WTC11 (cell line): ENCODE results near the gene TRIM46. TPM values are rescaled to one million over a fixed set of nuclear protein-coding genes. Genes with fewer than 3 reads are reported as not detected.

Experiments
- AFF4 ChIP-seq: sonication (generic); formaldehyde crosslinking; IDR thresholded peaks from 2 replicates; pipeline ENCODE4 v1.8.1; 2023; ENCODE audit warnings: mild to moderate bottlenecking, missing genetic modification reagents, borderline replicate concordance
- ATF6 ChIP-seq: sonication (generic); formaldehyde crosslinking; IDR thresholded peaks from 2 replicates; pipeline ENCODE4 v1.8.1; 2023; ENCODE audit warnings: mild to moderate bottlenecking, missing genetic modification reagents
- CDX4 ChIP-seq: fragments of 250-450 bp; sonication (Bioruptor Pico); IDR thresholded peaks from 2 replicates; pipeline ENCODE4 v1.9.0; 2021; ENCODE audit warnings: moderate library complexity, mild to moderate bottlenecking, inconsistent platforms, borderline replicate concordance
- E2F1 ChIP-seq: sonication (generic); formaldehyde crosslinking; IDR thresholded peaks from 2 replicates; pipeline ENCODE4 v1.8.0; 2022; ENCODE audit warnings: mild to moderate bottlenecking, missing genetic modification reagents
- ERG ChIP-seq: fragments of 250-450 bp; sonication (Bioruptor Pico); IDR thresholded peaks from 2 replicates; pipeline ENCODE4 v1.8.0; 2021; ENCODE audit warnings: mild to moderate bottlenecking
- FOXP1 ChIP-seq: sonication (generic); formaldehyde crosslinking; IDR thresholded peaks from 2 replicates; pipeline ENCODE4 v1.8.0; 2022; ENCODE audit warnings: missing genetic modification reagents, mild to moderate bottlenecking, moderate library complexity, borderline replicate concordance
- FOXP4 ChIP-seq: sonication (generic); formaldehyde crosslinking; IDR thresholded peaks from 2 replicates; pipeline ENCODE4 v1.8.0; 2022; ENCODE audit warnings: mild to moderate bottlenecking, missing genetic modification reagents
- GABPB1 ChIP-seq: sonication (generic); formaldehyde crosslinking; IDR thresholded peaks from 2 replicates; pipeline ENCODE4 v1.8.1; 2023; ENCODE audit warnings: mild to moderate bottlenecking, missing genetic modification reagents
- HMGXB4 ChIP-seq: sonication (generic); formaldehyde crosslinking; IDR thresholded peaks from 2 replicates; pipeline ENCODE4 v1.8.1; 2023; ENCODE audit warnings: mild to moderate bottlenecking, moderate library complexity, missing genetic modification reagents
- IRF1 ChIP-seq: sonication (generic); formaldehyde crosslinking; IDR thresholded peaks from 2 replicates; pipeline ENCODE4 v1.8.0; 2023; ENCODE audit warnings: missing genetic modification reagents
- OVOL2 ChIP-seq: fragments of 250-450 bp; sonication (Bioruptor Pico); IDR thresholded peaks from 2 replicates; pipeline ENCODE4 v1.9.0; 2021; ENCODE audit warnings: mild to moderate bottlenecking, borderline replicate concordance
- SMAD3 ChIP-seq: sonication (generic); formaldehyde crosslinking; IDR thresholded peaks from 2 replicates; pipeline ENCODE4 v1.8.0; 2022; ENCODE audit warnings: missing genetic modification reagents, mild to moderate bottlenecking, borderline replicate concordance
- SOX15 ChIP-seq: fragments of 250-450 bp; sonication (Bioruptor Pico); IDR thresholded peaks from 2 replicates; pipeline ENCODE4 v1.9.0; 2021; ENCODE audit warnings: mild to moderate bottlenecking
- TEAD1 ChIP-seq: sonication (generic); formaldehyde crosslinking; IDR thresholded peaks from 2 replicates; pipeline ENCODE4 v1.8.0; 2022; ENCODE audit warnings: mild to moderate bottlenecking, missing genetic modification reagents
- TP53 ChIP-seq: sonication (generic); formaldehyde crosslinking; IDR thresholded peaks from 2 replicates; pipeline ENCODE4 v1.8.1; 2023; ENCODE audit warnings: mild to moderate bottlenecking, missing genetic modification reagents
- USF2 ChIP-seq: sonication (generic); formaldehyde crosslinking; IDR thresholded peaks from 2 replicates; pipeline ENCODE4 v1.8.1; 2023; ENCODE audit warnings: mild to moderate bottlenecking, missing genetic modification reagents, moderate library complexity
- ZNF416 ChIP-seq: fragments of 250-450 bp; sonication (Bioruptor Pico); IDR thresholded peaks from 2 replicates; pipeline ENCODE4 v1.9.0; 2021; ENCODE audit warnings: mild to moderate bottlenecking, inconsistent platforms
- ZNF532 ChIP-seq: fragments of 250-450 bp; sonication (Bioruptor Pico); IDR thresholded peaks from 2 replicates; pipeline ENCODE4 v1.9.0; 2021; ENCODE audit warnings: mild to moderate bottlenecking, borderline replicate concordance
- total RNA-seq: library from RNA; stranded (reverse); gene quantifications from 3 replicates; pipeline ENCODE4 v1.2.3, GENCODE V29; 2021

Gene TRIM46
- total RNA-seq, 1 experiment from 2014 or later = 22.1 TPM

- no peak for TF ChIP-seq ZNF416 (CRISPR knock-in tag)
- TF ChIP-seq E2F1 (CRISPR knock-in tag) = no peak
- no peak for TF ChIP-seq ERG
- no peak for TF ChIP-seq GABPB1 (CRISPR knock-in tag)
- TF ChIP-seq SOX15 (CRISPR knock-in tag) = no peak
- no peak for TF ChIP-seq FOXP4
- TF ChIP-seq AFF4 (CRISPR knock-in tag) = no peak
- no peak for TF ChIP-seq TP53 (CRISPR knock-in tag)
- no peak for TF ChIP-seq ZNF532 (CRISPR knock-in tag)
- no peak for TF ChIP-seq TEAD1 (CRISPR knock-in tag)
- TF ChIP-seq FOXP1 (CRISPR knock-in tag) = 0 out of 2 replicates have a peak, but pooled peaks have one; percentile 27
- TF ChIP-seq HMGXB4 (CRISPR knock-in tag) = no peak
- no peak for TF ChIP-seq ATF6 (CRISPR knock-in tag)
- TF ChIP-seq OVOL2 (CRISPR knock-in tag) = no peak
- no peak for TF ChIP-seq CDX4 (CRISPR knock-in tag)
- peak; percentile 72 for TF ChIP-seq USF2 (CRISPR knock-in tag)
- TF ChIP-seq IRF1 = no peak
- no peak for TF ChIP-seq SMAD3 (CRISPR knock-in tag)
Observed at GRCh38 chr1:155173478-155174323, at the start of gene TRIM46 (continued).
